Left cardiac atrium (tissue), 4 donors: ENCODE data around the gene ECPAS. TPM values are rescaled to one million over a fixed set of nuclear protein-coding genes. Genes with fewer than 3 reads are reported as not detected.
"Not testable (repeated sequence)": the region's sequence is repeated elsewhere in the genome, so short reads cannot be mapped to it uniquely, and the experiment has no call there.

ENCODE experiments used
- ATAC-seq, 2 donors: fragments of 200-7000 bp; cut with Tn5 transposase; one replicate each; pipeline ENCODE4 v1.9.1; 2020; ENCODE audit warnings: mild to moderate bottlenecking in 2 of 2, moderate library complexity in 2 of 2
- DNase-seq: peaks from one replicate; pipeline ENCODE4 v3.0.0-alpha.2; 2020
- intact Hi-C, 2 donors: fragments of 100-400 bp; cut with DNase I; formaldehyde crosslinking; loops; one replicate each; pipeline versions ENCODE4 v1.14.1 to v1.15.1; 2022 to 2023
- total RNA-seq, 2 donors: library from RNA; stranded (reverse); fragmentation: NEBNext Ultra II Directional; extraction: Animal tissue kit (Norgen Biotek cat#: 25700); gene quantifications; one replicate each; pipeline ENCODE4 v1.2.1, GENCODE V29; 2021
- donor health status: DM: no; HTN: yes; CAD: no.
- donor health status: DM: no; HTN: yes; CAD: no; lungs with severe emphysema.
- donor health status: DM: yes; HTN: yes; CAD: no.
- donor health status: Dilated cardiomyopathy.

Gene ECPAS
- total RNA-seq, 2 donors from 2014 or later = 81.9 to 87.8 TPM

DNA sequence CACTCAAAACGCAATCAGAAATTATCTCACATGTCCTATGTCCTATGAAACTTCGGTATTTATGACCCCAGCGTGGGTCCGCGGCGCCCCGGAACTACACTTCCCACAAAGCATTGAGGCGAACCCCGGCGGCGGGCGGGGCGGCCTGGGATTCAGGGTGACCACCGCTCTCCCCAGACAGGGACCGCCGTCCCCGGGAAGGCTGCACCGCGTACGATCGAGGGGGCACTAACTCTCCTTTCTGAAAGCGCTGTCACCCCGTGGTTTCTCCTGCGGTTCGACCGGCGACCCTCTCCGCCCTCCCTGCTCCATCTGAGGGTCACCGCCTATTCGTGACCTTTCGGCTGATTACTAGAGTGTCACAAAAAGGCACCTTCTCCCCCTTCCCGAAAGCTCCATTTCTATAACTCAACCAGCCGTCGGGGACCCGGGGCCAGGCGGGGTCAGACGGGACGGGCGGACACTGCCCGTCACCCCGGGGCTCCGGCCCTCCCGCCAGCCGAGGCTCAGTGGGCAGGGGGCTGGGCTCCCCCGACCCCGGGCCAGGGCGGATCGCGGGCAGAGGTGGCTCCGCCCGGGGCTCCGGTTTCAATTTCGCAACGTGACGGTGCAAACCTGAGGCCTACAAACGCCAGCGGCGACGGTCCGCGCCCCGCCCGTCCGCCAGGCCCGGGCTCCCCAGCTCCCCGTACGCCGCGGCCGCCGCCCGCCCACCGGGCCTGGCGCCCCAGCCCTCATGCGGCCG lies 1.3 kb downstream of the ECPAS start:
- peak; percentile 69 to 77 for ATAC-seq
- intact Hi-C loops = no loop called here

DNA sequence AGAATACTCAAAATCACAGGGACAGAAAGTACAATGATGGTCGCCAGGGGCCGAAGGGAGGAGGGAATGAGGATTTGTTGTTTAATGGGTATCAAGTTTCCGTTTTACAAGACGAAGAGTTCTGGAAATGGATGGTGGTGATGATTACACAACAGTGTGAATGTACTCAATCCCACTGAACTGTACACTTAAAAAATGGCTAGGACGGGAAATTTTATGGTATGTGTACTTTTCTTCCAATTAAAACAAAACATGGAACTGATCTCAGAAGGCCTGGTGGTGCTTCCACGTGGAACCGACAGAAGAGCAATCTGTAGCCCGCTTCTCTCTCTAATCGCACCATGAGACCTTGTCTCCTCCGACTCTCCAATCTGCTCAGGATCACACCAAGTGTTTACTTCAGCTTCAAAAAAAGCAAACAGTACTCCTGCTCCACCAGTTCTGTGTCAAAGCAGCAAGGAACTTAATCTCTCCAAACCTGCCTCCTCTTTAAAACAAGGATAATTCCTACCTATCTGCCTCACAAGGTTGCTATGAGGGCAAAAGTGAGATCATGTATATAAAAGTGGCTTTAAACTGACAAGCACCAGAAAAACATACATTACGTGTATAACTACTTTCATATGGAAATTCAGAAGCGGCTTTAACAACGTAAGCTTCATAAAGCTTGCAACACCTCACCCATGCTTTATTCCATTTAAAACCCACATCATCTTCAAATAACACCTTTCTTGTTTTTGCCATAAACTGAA lies 2.1 kb downstream of the ECPAS start:
- ATAC-seq = no peak
- no peak for DNase-seq
- intact Hi-C loops = no loop called here

More for the DNA sequence above, 1.3 kb downstream of the ECPAS start:
- peak; percentile 83 for DNase-seq

DNA sequence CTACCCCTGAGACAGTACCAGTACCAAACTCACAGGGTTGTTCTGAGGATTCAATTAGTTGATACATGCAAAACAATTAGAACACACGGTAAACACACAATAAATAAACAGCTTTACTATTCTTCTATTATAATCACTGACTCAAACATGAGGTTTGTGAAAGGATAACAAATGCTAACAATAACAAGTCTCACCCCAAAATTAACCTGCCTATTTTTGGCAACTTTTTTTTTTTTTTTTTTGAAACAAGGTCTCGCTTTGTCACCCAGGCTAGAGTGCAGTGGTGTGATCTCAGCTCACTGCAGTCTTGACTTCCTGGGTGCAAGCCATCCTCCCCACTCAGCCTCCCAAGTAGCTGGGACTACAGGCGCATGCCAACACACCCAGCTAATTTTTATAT lies 6.5 kb downstream of the ECPAS start:
- DNase-seq (no peak), ATAC-seq (no peak)
- intact Hi-C loops = no loop called here

DNA sequence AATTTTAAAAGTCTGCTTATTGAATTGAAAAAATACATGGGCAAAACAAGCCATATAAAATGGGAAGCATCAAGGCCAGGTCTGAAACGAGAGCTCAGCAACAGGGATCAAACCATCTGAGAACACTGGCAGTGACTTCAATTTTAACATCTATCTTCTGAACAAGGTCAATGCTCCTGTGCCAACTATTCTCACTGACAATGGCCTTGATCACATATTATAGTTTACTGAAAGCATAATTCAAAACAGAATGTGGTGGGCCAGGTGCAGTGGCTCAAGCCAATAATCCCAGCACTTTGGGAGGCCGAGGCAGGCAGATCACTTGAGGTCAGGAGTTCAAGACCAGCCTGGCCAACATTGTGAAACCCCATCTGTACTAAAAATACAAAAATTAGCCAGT lies 9.0 kb downstream of the ECPAS start:
- peak in 1 of 2 donors; percentile 27 for ATAC-seq
- DNase-seq = no peak
- intact Hi-C loops = no loop called here

GRCh38 chr9:111474385-111474784 lies 9.8 kb downstream of the ECPAS start:
- intact Hi-C loops = no loop called here
- no peak for ATAC-seq
- no peak for DNase-seq

DNA sequence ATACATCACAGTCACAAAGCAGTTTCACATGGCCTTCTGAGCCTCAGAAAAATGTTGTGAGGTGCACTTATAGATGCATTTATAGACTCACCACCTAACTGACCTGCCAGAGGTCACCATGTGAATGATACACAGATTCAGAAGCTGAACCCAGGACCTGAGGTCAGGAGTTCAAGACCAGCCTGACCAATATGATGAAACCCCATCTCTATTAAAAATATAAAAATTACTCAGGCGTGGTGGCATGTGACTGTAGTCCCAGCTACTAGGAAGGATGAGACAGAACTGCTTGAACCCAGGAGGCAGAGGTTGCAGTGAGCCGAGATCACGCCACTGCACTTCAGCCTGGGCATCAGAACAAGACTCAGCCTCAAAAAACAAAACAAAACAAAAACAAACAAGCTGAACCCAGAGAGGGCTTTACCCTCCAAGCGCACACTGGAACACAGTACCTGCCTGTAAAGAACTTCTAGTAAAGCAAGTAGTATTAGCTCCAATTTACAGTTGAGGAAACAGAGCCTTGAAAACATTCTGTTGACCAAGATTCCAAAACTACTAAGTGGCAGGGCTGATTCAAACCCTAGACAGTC lies 16.3 kb downstream of the ECPAS start:
- intact Hi-C loops = no loop called here
- DNase-seq = no peak
- no peak for ATAC-seq

GRCh38 chr9:111463048-111463447 lies 21.1 kb downstream of the ECPAS start:
- intact Hi-C loops = no loop called here
- no peak for ATAC-seq
- no peak for DNase-seq

GRCh38 chr9:111458139-111459009 lies 25.8 kb downstream of the ECPAS start:
- DNase-seq (no peak), ATAC-seq (no peak)
- intact Hi-C loops = no loop called here

DNA sequence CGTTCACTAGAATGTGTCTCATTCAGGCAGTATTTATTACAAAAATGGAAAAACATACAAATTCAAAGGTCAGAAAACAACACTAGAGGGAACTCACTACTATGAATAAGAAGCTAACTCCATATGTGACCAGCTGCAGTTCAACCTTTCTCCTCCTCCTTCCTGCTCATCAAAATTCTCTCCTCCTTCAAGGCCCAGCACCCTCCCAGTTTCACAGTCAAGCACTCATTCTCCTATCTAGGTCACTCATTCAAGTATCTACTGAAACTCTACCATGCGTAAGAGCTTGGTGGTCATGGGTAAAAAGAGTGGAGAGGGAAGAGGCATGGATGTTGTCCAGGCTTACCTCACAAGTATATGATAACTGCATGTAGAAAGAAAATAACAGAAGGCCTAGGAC lies 27.7 kb downstream of the ECPAS start:
- ATAC-seq = peak; percentile 15 to 70
- DNase-seq = no peak
- intact Hi-C loops = no loop called here

DNA sequence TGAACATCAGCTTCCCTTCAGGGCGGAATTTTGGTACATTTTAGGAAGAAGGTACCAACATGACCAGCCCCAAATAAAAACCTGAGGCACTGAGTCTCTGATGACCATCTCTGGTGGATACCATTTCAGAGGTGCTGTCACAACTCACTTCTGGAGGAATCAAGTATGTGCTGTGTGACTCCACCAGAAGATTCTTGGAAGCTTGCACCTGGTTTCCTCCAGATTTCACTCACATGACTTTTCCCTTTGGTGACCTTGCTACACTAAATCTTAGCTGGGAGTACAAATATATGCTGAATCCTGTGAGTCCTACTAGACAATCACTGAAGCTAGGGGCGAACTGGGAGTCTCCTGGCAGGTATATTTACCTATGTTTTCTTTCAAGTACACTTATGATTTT lies 28.5 kb downstream of the ECPAS start:
- ATAC-seq (no peak), DNase-seq (no peak)
- intact Hi-C loops = no loop called here

- ATAC-seq = no peak
- DNase-seq = no peak
- intact Hi-C loops = no loop called here
Observed at GRCh38 chr9:111454751-111455150, 29.4 kb downstream of the ECPAS start.

GRCh38 chr9:111451570-111451969 lies 32.6 kb downstream of the ECPAS start:
- ATAC-seq = no peak
- intact Hi-C loops = no loop called here
- no peak for DNase-seq

- DNase-seq = no peak
- intact Hi-C loops = no loop called here
- peak in 1 of 2 donors; percentile 67 for ATAC-seq
Observed at GRCh38 chr9:111450124-111450523, 34.1 kb downstream of the ECPAS start.

DNA sequence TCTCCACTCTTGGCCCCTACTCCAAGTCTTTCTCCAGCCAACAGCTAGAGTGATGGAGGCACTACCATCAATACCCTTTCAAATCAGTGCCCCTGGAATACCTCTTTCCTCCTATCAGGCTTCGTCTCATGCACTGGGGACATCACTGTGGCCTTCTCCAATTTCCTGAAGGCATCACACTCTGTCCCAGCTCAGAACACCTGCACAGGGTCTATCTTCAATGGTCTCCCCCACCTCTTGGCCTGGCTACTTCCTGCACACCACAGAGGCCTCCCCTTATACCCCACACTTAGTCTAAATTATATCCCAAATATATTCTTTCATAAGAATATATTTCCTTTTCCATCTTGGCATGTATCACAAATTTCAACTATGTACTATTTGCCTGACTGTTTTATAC lies 34.5 kb downstream of the ECPAS start:
- intact Hi-C loops = no loop called here
- no peak for DNase-seq
- ATAC-seq = peak in 1 of 2 donors; percentile 21

GRCh38 chr9:111445799-111446198 lies 38.4 kb downstream of the ECPAS start:
- intact Hi-C loops, ATAC-seq: not testable (repeated sequence)

DNA sequence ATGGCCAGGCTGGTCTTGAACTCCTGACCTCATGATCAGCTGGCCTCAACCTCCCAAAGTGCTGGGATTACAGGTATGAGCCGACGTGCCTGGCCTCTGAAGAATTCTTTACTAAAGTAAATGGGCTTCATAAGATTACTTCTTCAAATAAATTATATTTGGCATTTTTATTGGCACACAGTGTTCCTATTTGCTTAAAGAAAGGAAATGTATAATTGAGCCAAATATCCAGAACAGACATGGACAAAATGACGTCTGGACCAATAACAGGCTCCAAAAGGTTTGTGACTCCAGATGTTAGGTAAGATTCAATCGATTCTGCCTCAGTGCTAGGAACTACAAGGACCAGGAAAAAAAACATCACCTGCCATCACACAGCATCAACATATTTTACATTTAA lies 40.7 kb downstream of the ECPAS start:
- intact Hi-C loops = no loop called here
- DNase-seq (no peak), ATAC-seq (no peak)

More at GRCh38 chr9:111445799-111446198, 38.4 kb downstream of the ECPAS start:
- not testable (repeated sequence) for DNase-seq

GRCh38 chr9:111442360-111443027 lies 41.7 kb downstream of the ECPAS start:
- intact Hi-C loops = no loop called here
- ATAC-seq (no peak), DNase-seq (no peak)

- DNase-seq (no peak), ATAC-seq (no peak)
- intact Hi-C loops = no loop called here
Observed at GRCh38 chr9:111440226-111440625, 44.0 kb downstream of the ECPAS start.
